Neural crest cell (in vitro differentiated cells): ENCODE data around the gene NUBPL. TPM values are rescaled to one million over a fixed set of nuclear protein-coding genes. Genes with fewer than 3 reads are reported as not detected.

Experiments
- DNase-seq: peaks from one replicate; pipeline ENCODE4 v3.0.0; 2021; ENCODE audit warnings: low read depth, mixed read lengths, low spot score
- H3K27ac Mint-ChIP-seq: one replicate; pipeline ENCODE4 v1.8.0; 2021; ENCODE audit warnings: mild to moderate bottlenecking, mixed read lengths; ENCODE audit not compliant: unreplicated experiment
- H3K27me3 Mint-ChIP-seq: 2 replicates; pipeline ENCODE4 v1.8.0; 2021; ENCODE audit warnings: low read depth, mild to moderate bottlenecking, mixed read lengths
- H3K36me3 Mint-ChIP-seq: 2 replicates; pipeline ENCODE4 v1.8.0; 2021; ENCODE audit warnings: low read depth, mild to moderate bottlenecking, mixed read lengths
- H3K4me1 Mint-ChIP-seq: 2 replicates; pipeline ENCODE4 v1.8.0; 2021; ENCODE audit warnings: mixed read lengths
- H3K4me3 Mint-ChIP-seq: one replicate; pipeline ENCODE4 v1.8.0; 2021; ENCODE audit warnings: mild to moderate bottlenecking, mixed read lengths
- H3K9me3 Mint-ChIP-seq: 2 replicates; pipeline ENCODE4 v1.8.0; 2021; ENCODE audit warnings: mixed read lengths
- total RNA-seq: library from RNA; stranded (reverse); gene quantifications from 2 replicates; pipeline ENCODE4 v1.2.1, GENCODE V29; 2021
- TF ChIP-seq, protein P1 (sequence below): fragments of 200-600 bp; sonication (generic); conservative IDR thresholded peaks from 2 replicates; pipeline ENCODE4 v1.5.0; 2021; ENCODE audit warnings: antibody characterized with exemption, mild to moderate bottlenecking

NUBPL gene
- total RNA-seq, 1 donor from 2014 or later, result 13.2 TPM

DNA sequence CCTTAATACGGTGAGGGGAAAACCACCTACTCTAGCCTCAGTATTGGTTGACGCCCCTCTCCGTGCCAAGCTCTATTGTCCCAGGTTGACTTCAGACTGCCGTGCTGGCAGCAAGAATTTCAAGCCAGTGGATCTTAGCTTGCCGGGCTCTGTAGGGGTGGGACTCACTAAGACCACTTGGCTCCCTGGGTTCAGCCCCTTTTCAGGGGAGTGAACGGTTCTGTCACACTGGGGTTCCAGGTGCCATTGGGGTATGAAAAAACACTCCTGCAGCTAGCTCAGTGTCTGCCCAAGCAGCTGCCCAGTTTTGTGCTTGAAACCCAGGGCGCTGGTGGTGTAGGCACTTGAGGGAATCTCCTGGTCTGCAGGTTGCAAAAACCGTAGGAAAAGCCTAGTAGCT, 107.1 kb downstream of the NUBPL start:
- Mint-ChIP-seq H3K36me3 (peaks cover 51% of the 10 kb centered on the region), H3K27ac (no peak overlapping the region), H3K4me3 (no peak overlapping the region), H3K9me3 (peaks cover 32% of the 10 kb centered on the region), H3K4me1 (no peaks in the 10 kb centered on the region), H3K27me3 (no peaks in the 10 kb centered on the region)
- TF ChIP-seq, protein P1, sequence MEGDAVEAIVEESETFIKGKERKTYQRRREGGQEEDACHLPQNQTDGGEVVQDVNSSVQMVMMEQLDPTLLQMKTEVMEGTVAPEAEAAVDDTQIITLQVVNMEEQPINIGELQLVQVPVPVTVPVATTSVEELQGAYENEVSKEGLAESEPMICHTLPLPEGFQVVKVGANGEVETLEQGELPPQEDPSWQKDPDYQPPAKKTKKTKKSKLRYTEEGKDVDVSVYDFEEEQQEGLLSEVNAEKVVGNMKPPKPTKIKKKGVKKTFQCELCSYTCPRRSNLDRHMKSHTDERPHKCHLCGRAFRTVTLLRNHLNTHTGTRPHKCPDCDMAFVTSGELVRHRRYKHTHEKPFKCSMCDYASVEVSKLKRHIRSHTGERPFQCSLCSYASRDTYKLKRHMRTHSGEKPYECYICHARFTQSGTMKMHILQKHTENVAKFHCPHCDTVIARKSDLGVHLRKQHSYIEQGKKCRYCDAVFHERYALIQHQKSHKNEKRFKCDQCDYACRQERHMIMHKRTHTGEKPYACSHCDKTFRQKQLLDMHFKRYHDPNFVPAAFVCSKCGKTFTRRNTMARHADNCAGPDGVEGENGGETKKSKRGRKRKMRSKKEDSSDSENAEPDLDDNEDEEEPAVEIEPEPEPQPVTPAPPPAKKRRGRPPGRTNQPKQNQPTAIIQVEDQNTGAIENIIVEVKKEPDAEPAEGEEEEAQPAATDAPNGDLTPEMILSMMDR, result no peak
- no peak for DNase-seq

DNA sequence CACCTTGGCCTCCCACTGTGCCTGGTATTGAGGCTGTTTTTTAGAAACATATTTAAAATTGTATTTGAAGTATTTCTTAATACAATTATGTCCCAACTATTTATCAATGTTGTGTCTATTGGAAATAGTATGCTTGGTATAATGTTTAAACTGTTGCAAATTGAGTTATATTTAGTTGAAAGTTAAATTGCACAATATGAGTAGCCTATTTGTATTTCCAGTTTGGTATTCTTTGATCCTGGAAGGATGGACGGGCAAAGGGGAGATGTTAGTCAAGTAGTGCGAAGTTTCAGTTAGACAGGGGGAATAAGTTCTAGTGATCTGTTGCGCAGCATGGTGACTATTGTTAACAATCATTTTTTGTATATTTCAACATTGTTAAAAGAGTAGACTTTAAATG, 111.5 kb downstream of the NUBPL start:
- Mint-ChIP-seq H3K27me3 (no peaks in the 10 kb centered on the region), H3K36me3 (peaks cover 25% of the 10 kb centered on the region), H3K4me1 (no peaks in the 10 kb centered on the region), H3K4me3 (no peak overlapping the region), H3K9me3 (peaks cover 16% of the 10 kb centered on the region), H3K27ac (no peak overlapping the region)
- TF ChIP-seq, protein P1, result no peak
- DNase-seq, result no peak

DNA sequence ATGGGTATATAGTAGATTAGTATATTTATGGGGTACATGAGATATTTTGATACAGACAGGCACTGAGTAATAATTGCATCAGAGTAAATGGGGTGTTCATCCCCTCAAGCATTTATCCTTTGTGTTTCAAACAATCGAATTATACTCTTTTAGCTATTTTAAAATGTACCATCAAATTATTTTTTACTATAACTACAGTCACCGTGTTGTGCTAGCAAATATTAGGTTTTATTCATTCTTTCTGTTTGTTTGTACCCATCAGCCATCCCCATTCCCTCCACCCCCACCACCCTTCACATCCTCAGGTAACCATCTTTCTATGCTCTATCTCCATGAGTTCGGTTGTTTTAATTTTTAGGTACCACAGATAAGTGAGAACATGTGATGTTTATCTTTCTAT, 115.8 kb downstream of the NUBPL start:
- TF ChIP-seq, protein P1, result no peak
- Mint-ChIP-seq H3K9me3 (peaks cover 6% of the 10 kb centered on the region), H3K36me3 (peaks cover 10% of the 10 kb centered on the region), H3K4me3 (no peak overlapping the region), H3K4me1 (peaks cover 8% of the 10 kb centered on the region), H3K27ac (no peak overlapping the region), H3K27me3 (no peaks in the 10 kb centered on the region)
- DNase-seq, result no peak

DNA sequence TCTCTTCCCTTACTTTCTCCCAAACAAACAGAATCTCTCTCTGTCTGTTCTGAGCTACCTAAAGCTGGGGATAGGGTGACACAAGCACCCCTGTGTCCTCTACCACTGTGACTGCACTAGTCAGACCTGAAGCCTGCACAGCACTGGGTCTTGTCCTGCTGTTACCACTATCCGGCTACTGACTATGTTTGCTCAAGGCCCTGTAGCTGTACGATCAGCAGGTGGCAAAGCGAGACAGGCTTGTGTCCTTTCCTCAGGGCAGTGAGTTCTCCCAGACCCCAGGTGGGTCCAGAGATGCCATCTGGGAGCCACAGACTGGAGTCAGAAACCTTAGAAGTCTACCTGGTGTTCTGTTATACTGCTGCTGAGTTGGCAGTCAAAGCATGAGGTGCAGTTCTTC, 116.4 kb downstream of the NUBPL start:
- H3K36me3 Mint-ChIP-seq, result peaks cover 12% of the 10 kb centered on the region
- H3K27me3 Mint-ChIP-seq, result no peaks in the 10 kb centered on the region
- no peak for DNase-seq
- TF ChIP-seq, protein P1, result no peak
- H3K4me3 Mint-ChIP-seq, result no peak overlapping the region
- no peak overlapping the region for H3K27ac Mint-ChIP-seq
- H3K4me1 Mint-ChIP-seq, result peaks cover 8% of the 10 kb centered on the region
- H3K9me3 Mint-ChIP-seq, result peaks cover 8% of the 10 kb centered on the region

DNA sequence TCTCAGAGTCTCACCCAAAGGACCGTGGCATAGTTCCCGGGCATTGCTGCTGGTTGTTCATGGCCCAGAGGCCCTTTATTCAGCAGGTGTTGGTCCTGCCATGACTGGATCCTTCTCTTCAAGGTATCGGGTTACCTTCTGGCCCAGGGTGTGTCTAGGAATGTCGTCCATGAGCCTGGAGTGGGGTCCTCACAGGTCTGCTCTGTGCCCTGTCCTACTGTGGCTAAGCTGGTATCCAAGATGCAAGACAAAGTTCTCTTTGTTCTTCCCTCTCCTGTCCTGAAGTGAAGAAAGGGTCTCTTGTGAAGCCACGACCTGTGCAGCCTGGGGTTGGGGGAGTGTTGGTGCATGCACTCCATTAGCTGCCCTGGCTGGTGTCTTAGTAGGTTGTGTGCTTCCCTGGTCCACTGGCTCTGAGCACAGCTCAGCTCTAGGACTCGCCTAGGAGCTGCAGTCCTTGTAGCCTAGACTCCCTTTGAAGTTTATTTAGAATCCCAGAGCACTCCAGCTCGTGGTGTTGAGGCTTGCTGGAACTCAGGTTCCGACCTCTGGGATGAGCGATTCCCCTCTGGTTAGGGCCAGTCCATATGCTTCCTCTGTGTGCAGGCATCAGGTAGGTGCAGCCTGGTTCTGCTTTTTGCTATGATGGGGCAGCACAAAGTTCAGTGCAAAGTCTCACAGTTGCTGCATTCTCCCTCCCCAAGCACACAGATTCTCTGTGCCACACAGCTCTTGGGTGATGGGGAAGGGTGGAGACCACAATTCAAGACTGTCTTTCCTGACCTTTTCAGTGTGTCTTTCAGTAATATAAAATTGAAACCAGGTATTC, 117.4 kb downstream of the NUBPL start:
- DNase-seq, result no peak
- Mint-ChIP-seq H3K36me3 (peaks cover 12% of the 10 kb centered on the region), H3K27ac (no peak overlapping the region), H3K4me3 (no peak overlapping the region), H3K9me3 (peaks cover 8% of the 10 kb centered on the region), H3K27me3 (no peaks in the 10 kb centered on the region), H3K4me1 (peaks cover 8% of the 10 kb centered on the region)
- TF ChIP-seq, protein P1, result no peak
